ENCODE data around the gene GGNBP2. TPM values are rescaled to one million over a fixed set of nuclear protein-coding genes. Genes with fewer than 3 reads are reported as not detected.

The GGNBP2 gene
- total and polyA plus RNA-seq, 7 donors = 29.2 to 54.4 (median 40.0) TPM

DNA sequence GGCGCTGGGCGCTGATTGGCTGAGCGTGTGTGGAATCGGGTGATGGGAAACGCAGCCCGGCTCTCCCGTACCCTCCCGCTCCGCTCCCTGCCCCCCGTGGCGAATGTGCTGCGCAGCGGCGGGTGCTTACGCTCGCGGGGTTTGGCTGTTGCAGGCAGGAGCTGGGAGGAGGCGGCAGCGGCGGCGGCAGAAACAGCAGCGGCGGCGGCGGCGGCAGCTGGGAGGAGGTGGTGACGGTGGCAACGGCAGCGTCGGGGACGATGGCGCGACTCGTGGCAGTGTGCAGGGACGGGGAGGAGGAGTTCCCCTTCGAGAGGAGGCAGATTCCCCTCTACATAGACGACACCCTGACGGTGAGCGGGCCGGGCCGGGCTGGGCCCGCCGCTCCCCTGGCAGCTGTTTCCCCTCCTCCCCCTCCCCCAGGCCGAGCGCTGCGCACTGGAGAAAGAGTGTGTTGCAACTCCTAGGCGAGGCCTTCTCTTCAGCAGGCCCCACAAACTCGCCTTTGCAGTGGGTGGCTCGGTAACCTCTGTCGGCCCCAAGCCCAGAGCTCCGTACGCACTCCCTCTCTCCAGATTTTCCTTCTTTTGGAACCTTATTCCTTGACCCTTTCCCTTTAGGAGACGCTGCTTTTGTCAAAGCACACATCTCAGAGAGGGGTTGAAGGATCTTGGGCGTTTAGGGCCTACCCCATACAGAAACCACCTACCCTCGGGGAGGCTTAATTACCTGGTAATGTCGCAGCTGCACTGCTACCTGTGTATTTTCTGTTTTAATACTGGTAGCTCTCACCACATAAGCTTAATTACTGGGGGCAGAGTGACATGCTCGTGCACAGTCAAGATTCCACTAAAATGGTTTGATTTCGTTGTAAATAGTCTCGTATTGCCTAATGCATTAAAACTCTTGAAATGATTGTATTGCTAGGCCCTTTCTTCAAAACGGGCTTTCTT is 1.0 kb downstream of the GGNBP2 start:
- Histone ChIP-seq H3K4me3 (peak overlapping the region; percentile 88), H3K4me1 (peaks cover 45% of the 10 kb centered on the region)

DNA sequence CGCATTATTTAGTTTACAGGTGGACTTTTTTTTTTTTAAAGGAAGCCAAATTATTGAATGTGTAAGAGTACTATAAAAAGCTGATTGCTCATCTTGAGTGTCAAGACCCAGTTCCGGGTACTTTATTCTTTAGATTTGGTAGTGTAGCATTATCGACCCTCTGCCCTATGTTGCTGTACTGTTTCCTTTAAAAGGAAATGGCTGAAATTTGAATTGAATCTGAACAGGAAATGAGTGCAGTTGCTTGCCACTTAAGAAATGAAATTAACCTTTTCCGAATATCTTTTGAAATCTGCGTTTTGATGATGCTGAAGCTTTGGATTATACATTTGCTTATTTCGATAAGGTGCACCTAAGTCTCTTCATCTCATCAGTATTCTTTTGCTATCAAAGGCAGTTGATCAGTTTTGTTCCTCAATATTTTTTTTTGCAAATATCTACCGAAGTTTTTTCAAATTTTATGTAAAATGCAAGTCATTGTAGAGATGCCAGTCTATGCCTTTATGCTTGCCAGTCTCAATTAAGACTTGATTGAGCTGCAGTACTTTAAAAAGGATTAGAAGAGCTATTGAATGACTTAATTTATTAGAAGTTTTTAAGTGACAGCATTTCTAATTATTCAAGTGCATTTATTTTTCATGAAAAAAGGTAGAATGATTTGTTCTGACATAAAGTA is 1.8 kb downstream of the GGNBP2 start:
- ATAC-seq = no peak
- intact Hi-C loops (cut with DNase I) = no loop called here
- Histone ChIP-seq H3K4me1 (peaks cover 50% of the 10 kb centered on the region), H3K36me3 (ENCODE audit: insufficient read depth in 1 of 2, low read depth in 1 of 2) (peaks cover 2 to 14% of the 10 kb centered on the region in 2 donors), H3K27me3 (ENCODE audit: insufficient read depth in 3 of 3, low read length in 2 of 3) (no peaks in the 10 kb centered on the region), H3K4me3 (peak overlapping the region; percentile 88), H3K9me3 (no peaks in the 10 kb centered on the region), H3K27ac (peak overlapping the region; percentile 100)
- TF ChIP-seq, protein P1, sequence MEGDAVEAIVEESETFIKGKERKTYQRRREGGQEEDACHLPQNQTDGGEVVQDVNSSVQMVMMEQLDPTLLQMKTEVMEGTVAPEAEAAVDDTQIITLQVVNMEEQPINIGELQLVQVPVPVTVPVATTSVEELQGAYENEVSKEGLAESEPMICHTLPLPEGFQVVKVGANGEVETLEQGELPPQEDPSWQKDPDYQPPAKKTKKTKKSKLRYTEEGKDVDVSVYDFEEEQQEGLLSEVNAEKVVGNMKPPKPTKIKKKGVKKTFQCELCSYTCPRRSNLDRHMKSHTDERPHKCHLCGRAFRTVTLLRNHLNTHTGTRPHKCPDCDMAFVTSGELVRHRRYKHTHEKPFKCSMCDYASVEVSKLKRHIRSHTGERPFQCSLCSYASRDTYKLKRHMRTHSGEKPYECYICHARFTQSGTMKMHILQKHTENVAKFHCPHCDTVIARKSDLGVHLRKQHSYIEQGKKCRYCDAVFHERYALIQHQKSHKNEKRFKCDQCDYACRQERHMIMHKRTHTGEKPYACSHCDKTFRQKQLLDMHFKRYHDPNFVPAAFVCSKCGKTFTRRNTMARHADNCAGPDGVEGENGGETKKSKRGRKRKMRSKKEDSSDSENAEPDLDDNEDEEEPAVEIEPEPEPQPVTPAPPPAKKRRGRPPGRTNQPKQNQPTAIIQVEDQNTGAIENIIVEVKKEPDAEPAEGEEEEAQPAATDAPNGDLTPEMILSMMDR (IDR thresholded peaks at IDR 0.05) = no peak
- 14 to 18% (median 15%) methylated on average over 7 of the region's 7 CpGs for WGBS, 3 donors
- DNase-seq = no peak

More for the DNA sequence above, 1.0 kb downstream of the GGNBP2 start:
- DNase-seq (peak; percentile 98 to 99), ATAC-seq (peak; percentile 89 to 93 (median 91))
- Histone ChIP-seq H3K9me3 (no peaks in the 10 kb centered on the region), H3K27ac (peak overlapping the region; percentile 100), H3K27me3 (ENCODE audit: insufficient read depth in 3 of 3, low read length in 2 of 3) (no peaks in the 10 kb centered on the region), H3K36me3 (ENCODE audit: insufficient read depth in 1 of 2, low read depth in 1 of 2) (peaks cover 2 to 14% of the 10 kb centered on the region in 2 donors)
- TF ChIP-seq, protein P1 (IDR thresholded peaks at IDR 0.05) = no peak
- intact Hi-C loops (cut with DNase I) = no loop called here
- WGBS, 3 donors = 0 to 2% (median 1%) methylated on average over 49 to 60 of the region's 60 CpGs

DNA sequence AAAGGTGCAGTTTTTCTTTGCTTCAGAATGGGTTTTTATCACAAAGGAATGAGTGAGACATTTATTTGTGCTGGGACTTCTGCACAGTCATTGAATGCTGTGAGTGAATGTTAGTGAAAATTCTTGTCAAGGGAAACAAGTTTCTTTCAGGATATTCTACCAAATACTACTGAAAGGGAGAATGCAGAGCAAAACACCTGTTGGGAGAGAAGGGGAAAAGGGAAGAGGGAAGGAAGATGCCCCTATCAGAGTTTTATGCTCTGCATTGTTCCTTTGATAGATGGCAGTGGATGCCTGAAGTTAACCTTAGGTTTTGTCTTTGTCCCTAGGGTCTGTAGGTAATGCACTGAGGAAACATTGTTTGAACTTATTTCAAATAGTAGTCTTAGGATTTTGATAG is 3.1 kb downstream of the GGNBP2 start:
- Histone ChIP-seq H3K4me3 (peak overlapping the region; percentile 88), H3K36me3 (ENCODE audit: insufficient read depth in 1 of 2, low read depth in 1 of 2) (peaks cover 2 to 14% of the 10 kb centered on the region in 2 donors), H3K27me3 (ENCODE audit: insufficient read depth in 3 of 3, low read length in 2 of 3) (no peaks in the 10 kb centered on the region), H3K27ac (peak overlapping the region; percentile 100), H3K9me3 (no peaks in the 10 kb centered on the region), H3K4me1 (peaks cover 60% of the 10 kb centered on the region)
- DNase-seq (no peak), ATAC-seq (no peak)
- TF ChIP-seq, protein P1 (IDR thresholded peaks at IDR 0.05) = no peak
- intact Hi-C loops (cut with DNase I) = no loop called here

DNA sequence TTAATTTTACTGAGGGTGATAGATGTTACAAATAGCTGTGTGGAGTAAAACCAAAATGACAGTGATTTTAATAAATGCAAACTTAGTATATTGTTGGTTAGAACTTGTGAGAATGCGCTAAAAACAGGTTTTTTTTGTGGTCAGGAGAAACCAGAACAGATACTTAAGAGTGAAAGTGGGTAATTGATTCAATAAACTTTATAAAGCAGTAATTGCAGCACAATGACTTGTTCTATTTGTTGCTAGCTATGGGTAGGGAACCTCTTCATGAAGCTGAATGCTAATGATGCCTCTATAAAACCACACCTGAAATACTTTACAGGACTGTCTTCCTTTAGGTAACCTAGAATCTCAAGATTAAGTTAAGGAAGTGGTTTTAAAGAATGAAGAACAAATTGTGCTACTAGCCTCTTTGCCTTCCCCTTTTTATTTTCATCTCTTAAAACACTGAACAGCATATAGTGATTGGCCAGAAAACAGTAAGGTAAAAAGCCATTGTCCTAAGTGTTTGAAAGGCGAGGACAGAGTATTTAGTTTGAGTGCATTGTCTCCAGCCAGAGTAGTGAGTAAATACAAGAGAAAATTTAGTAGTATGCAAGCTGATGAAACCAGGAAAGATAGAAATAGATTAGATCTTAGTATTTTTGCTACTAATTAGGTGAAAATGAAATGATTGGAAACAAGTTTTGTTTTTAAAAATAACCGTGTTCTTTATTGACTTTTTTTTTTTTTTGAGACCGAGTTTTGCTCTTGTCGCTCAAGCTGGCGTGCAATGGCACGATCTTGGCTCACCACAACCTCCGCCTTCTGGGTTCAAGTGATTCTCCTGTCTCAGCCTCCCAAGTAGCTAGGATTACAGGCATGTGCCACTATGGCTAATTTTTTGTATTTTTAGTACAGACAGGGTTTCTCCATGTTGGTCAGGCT is 6.0 kb downstream of the GGNBP2 start:
- TF ChIP-seq, protein P1 (IDR thresholded peaks at IDR 0.05) = no peak
- DNase-seq = no peak
- Histone ChIP-seq H3K4me3 (no peak overlapping the region), H3K9me3 (no peaks in the 10 kb centered on the region), H3K4me1 (peaks cover 52% of the 10 kb centered on the region), H3K27ac (no peak overlapping the region), H3K27me3 (ENCODE audit: insufficient read depth in 3 of 3, low read length in 2 of 3) (no peaks in the 10 kb centered on the region), H3K36me3 (ENCODE audit: insufficient read depth in 1 of 2, low read depth in 1 of 2) (peaks cover 2 to 24% of the 10 kb centered on the region in 2 donors)
- 85 to 94% (median 89%) methylated on average over 8 of the region's 8 CpGs for WGBS, 3 donors
- intact Hi-C loops (cut with DNase I) = loop anchor here in 1 of 2 donors (5.0 kb wide), 1 partner anchor 42 kb away; the partner anchor contains the start of gene DHRS11
- ATAC-seq = no peak
